Parathyroid adenoma (tissue), 2 donors: Measurements from ENCODE around the gene STOML2.

Experiments used
- H2AFZ ChIP-seq: fragments of 300-600 bp; sonication (generic); one replicate; pipeline ENCODE4 v1.7.0; 2017; ENCODE audit warnings: antibody characterized with exemption, mild to moderate bottlenecking
- H3K27ac ChIP-seq: fragments of 300-600 bp; sonication (generic); one replicate; pipeline ENCODE4 v1.7.0; 2017
- H3K27me3 ChIP-seq: fragments of 300-600 bp; sonication (generic); one replicate; pipeline ENCODE4 v1.7.0; 2017; ENCODE audit warnings: low read length; ENCODE audit not compliant: control insufficient read depth, insufficient read depth
- H3K36me3 ChIP-seq: fragments of 300-600 bp; sonication (generic); one replicate; pipeline ENCODE4 v1.7.0; 2017; ENCODE audit warnings: low read length; ENCODE audit not compliant: control insufficient read depth, insufficient read depth
- H3K4me1 ChIP-seq: fragments of 300-600 bp; sonication (generic); one replicate; pipeline ENCODE4 v1.7.0; 2017; ENCODE audit warnings: control low read depth
- H3K4me2 ChIP-seq: fragments of 300-600 bp; sonication (generic); one replicate; pipeline ENCODE4 v1.7.0; 2017; ENCODE audit warnings: low read length
- H3K4me3 ChIP-seq: fragments of 300-600 bp; sonication (generic); one replicate; pipeline ENCODE4 v1.7.0; 2017; ENCODE audit warnings: low read depth, low read length
- H3K79me2 ChIP-seq: fragments of 300-600 bp; sonication (generic); one replicate; pipeline ENCODE4 v1.7.0; 2017; ENCODE audit warnings: control low read depth
- H3K9ac ChIP-seq: fragments of 300-600 bp; sonication (generic); one replicate; pipeline ENCODE4 v1.7.0; 2017; ENCODE audit warnings: mild to moderate bottlenecking
- H3K9me3 ChIP-seq: fragments of 300-600 bp; sonication (generic); one replicate; pipeline ENCODE4 v1.7.0; 2017; ENCODE audit warnings: low read length; ENCODE audit not compliant: control insufficient read depth
- CTCF ChIP-seq: fragments of 300-600 bp; sonication (generic); IDR thresholded peaks from one replicate; pipeline ENCODE4 v1.7.0; 2017; ENCODE audit warnings: antibody characterized with exemption, mild to moderate bottlenecking
- donor health status: primary hyperparathyroidism.

The STOML2 gene

GRCh38 chr9:35111001-35111933, 8.3 kb upstream of the STOML2 start:
- Histone ChIP-seq H3K9ac (peak overlapping the region; percentile 28), H3K4me1 (peaks cover 5% of the 10 kb centered on the region), H3K27ac (peak overlapping the region; percentile 63), H3K9me3 (no peaks in the 10 kb centered on the region), H3K27me3 (no peaks in the 10 kb centered on the region), H3K4me2 (peak overlapping the region; percentile 95), H3K79me2 (peaks cover 2% of the 10 kb centered on the region), H3K4me3 (peak overlapping the region; percentile 78), H3K36me3 (no peaks in the 10 kb centered on the region), H2AFZ (peak overlapping the region; percentile 69)
- TF ChIP-seq CTCF, result no peak

GRCh38 chr9:35110327-35110761, 7.4 kb upstream of the STOML2 start:
- TF ChIP-seq CTCF, result no peak
- no peaks in the 10 kb centered on the region for H3K9me3 ChIP-seq
- peak overlapping the region; percentile 95 for H3K4me2 ChIP-seq
- no peak overlapping the region for H3K9ac ChIP-seq
- H3K27me3 ChIP-seq, result no peaks in the 10 kb centered on the region
- no peak overlapping the region for H2AFZ ChIP-seq
- H3K27ac ChIP-seq, result no peak overlapping the region
- H3K4me1 ChIP-seq, result peaks cover 5% of the 10 kb centered on the region
- H3K79me2 ChIP-seq, result peaks cover 2% of the 10 kb centered on the region
- H3K4me3 ChIP-seq, result no peak overlapping the region
- H3K36me3 ChIP-seq, result no peaks in the 10 kb centered on the region

GRCh38 chr9:35108946-35109575, 6.1 kb upstream of the STOML2 start:
- H3K9me3 ChIP-seq, result no peaks in the 10 kb centered on the region
- H2AFZ ChIP-seq, result no peak overlapping the region
- H3K27me3 ChIP-seq, result no peaks in the 10 kb centered on the region
- no peak for TF ChIP-seq CTCF
- no peak overlapping the region for H3K4me3 ChIP-seq
- H3K36me3 ChIP-seq, result no peaks in the 10 kb centered on the region
- H3K4me2 ChIP-seq, result no peak overlapping the region
- H3K27ac ChIP-seq, result no peak overlapping the region
- H3K4me1 ChIP-seq, result peaks cover 5% of the 10 kb centered on the region
- no peak overlapping the region for H3K9ac ChIP-seq
- peaks cover 2% of the 10 kb centered on the region for H3K79me2 ChIP-seq

GRCh38 chr9:35108461-35108860, 5.5 kb upstream of the STOML2 start:
- Histone ChIP-seq H3K4me3 (no peak overlapping the region), H3K9me3 (no peaks in the 10 kb centered on the region), H3K4me2 (no peak overlapping the region), H3K9ac (no peak overlapping the region), H3K27ac (no peak overlapping the region), H3K27me3 (no peaks in the 10 kb centered on the region), H3K79me2 (peaks cover 2% of the 10 kb centered on the region), H3K4me1 (peaks cover 3% of the 10 kb centered on the region), H2AFZ (no peak overlapping the region), H3K36me3 (no peaks in the 10 kb centered on the region)
- no peak for TF ChIP-seq CTCF
